Measurements from ENCODE around the gene IMPA2. TPM values are rescaled to one million over a fixed set of nuclear protein-coding genes. Genes with fewer than 3 reads are reported as not detected.
"Not testable (repeated sequence)": the region's sequence is repeated elsewhere in the genome, so short reads cannot be mapped to it uniquely, and the experiment has no call there.

Gene IMPA2
- total RNA-seq, 1 experiment from 2014 or later: 22.4 TPM

- ChIA-PET POLR2A (ENCODE audit: low non-redundant PET) (no interaction called here), CTCF (interaction anchor here (0.7 kb wide), 1 partner anchor 28 kb away, joined by 3 read pairs; no protein-coding TSS in a partner anchor)
- H3K9me3 ChIP-seq (ENCODE audit: low read depth, low read length, poor library complexity, severe bottlenecking): no peaks in the 10 kb centered on the region
- H3K36me3 ChIP-seq (ENCODE audit: insufficient read depth, low read length, poor library complexity, severe bottlenecking): no peaks in the 10 kb centered on the region
- intact Hi-C loops (cut with micrococcal nuclease; ENCODE audit: unreplicated experiment): no loop called here
- H3K27me3 ChIP-seq (replicated peaks; ENCODE audit: insufficient read depth, low read depth, low read length, poor library complexity): no peaks in the 10 kb centered on the region
- no peak for DNase-seq (ENCODE audit: low spot score)
- H3K4me3 ChIP-seq (ENCODE audit: low read depth, low read length, poor library complexity, severe bottlenecking): no peak overlapping the region
- H3K4me1 ChIP-seq (ENCODE audit: insufficient read depth, low read length, poor library complexity, severe bottlenecking): no peaks in the 10 kb centered on the region
- no peak overlapping the region for H3K27ac ChIP-seq (ENCODE audit: low read depth, low read length, poor library complexity, severe bottlenecking)
- TF ChIP-seq CTCF (conservative IDR thresholded peaks at IDR 0.05; ENCODE audit: low read depth, low read length): no peak
- no peak for TF ChIP-seq EZH2 (IDR thresholded peaks at IDR 0.05; ENCODE audit: borderline replicate concordance, low read depth, low read length, poor library complexity, severe bottlenecking)
- BruUV-seq (replicated peaks): no TSS peak
Observed at GRCh38 chr18:11969904-11970835, 11.1 kb upstream of the IMPA2 start.

GRCh38 chr18:11970836-11971226 is 10.5 kb upstream of the IMPA2 start:
- H3K27ac ChIP-seq (ENCODE audit: low read depth, low read length, poor library complexity, severe bottlenecking); H3K36me3 ChIP-seq (ENCODE audit: insufficient read depth, low read length, poor library complexity, severe bottlenecking); H3K27me3 ChIP-seq (replicated peaks; ENCODE audit: insufficient read depth, low read depth, low read length, poor library complexity); CTCF ChIA-PET; DNase-seq (ENCODE audit: low spot score); intact Hi-C loops (cut with micrococcal nuclease; ENCODE audit: unreplicated experiment); POLR2A ChIA-PET (ENCODE audit: low non-redundant PET); BruUV-seq (replicated peaks); H3K4me1 ChIP-seq (ENCODE audit: insufficient read depth, low read length, poor library complexity, severe bottlenecking); H3K4me3 ChIP-seq (ENCODE audit: low read depth, low read length, poor library complexity, severe bottlenecking); H3K9me3 ChIP-seq (ENCODE audit: low read depth, low read length, poor library complexity, severe bottlenecking): not testable (repeated sequence)

GRCh38 chr18:11972371-11973174 is 8.7 kb upstream of the IMPA2 start:
- ChIA-PET CTCF (no interaction called here), POLR2A (ENCODE audit: low non-redundant PET) (no interaction called here)
- no peaks in the 10 kb centered on the region for H3K27me3 ChIP-seq (replicated peaks; ENCODE audit: insufficient read depth, low read depth, low read length, poor library complexity)
- DNase-seq (ENCODE audit: low spot score): no peak
- H3K36me3 ChIP-seq (ENCODE audit: insufficient read depth, low read length, poor library complexity, severe bottlenecking): no peaks in the 10 kb centered on the region
- no peak overlapping the region for H3K27ac ChIP-seq (ENCODE audit: low read depth, low read length, poor library complexity, severe bottlenecking)
- no peak overlapping the region for H3K4me3 ChIP-seq (ENCODE audit: low read depth, low read length, poor library complexity, severe bottlenecking)
- TF ChIP-seq CTCF (conservative IDR thresholded peaks at IDR 0.05; ENCODE audit: low read depth, low read length): no peak
- no peak for TF ChIP-seq EZH2 (IDR thresholded peaks at IDR 0.05; ENCODE audit: borderline replicate concordance, low read depth, low read length, poor library complexity, severe bottlenecking)
- intact Hi-C loops (cut with micrococcal nuclease; ENCODE audit: unreplicated experiment): no loop called here
- BruUV-seq (replicated peaks): no TSS peak
- no peaks in the 10 kb centered on the region for H3K9me3 ChIP-seq (ENCODE audit: low read depth, low read length, poor library complexity, severe bottlenecking)
- H3K4me1 ChIP-seq (ENCODE audit: insufficient read depth, low read length, poor library complexity, severe bottlenecking): no peaks in the 10 kb centered on the region

Data from A673 (cell line).